GM19193 (cell line): ENCODE results near the gene CLSTN2.

Experiments used
- POLR2A ChIP-seq: IDR thresholded peaks from 4 replicates; pipeline ENCODE4 v1.6.1; 2011; ENCODE audit not compliant: insufficient read depth, insufficient read length; ENCODE audit errors: extremely low read depth

CLSTN2 gene

DNA sequence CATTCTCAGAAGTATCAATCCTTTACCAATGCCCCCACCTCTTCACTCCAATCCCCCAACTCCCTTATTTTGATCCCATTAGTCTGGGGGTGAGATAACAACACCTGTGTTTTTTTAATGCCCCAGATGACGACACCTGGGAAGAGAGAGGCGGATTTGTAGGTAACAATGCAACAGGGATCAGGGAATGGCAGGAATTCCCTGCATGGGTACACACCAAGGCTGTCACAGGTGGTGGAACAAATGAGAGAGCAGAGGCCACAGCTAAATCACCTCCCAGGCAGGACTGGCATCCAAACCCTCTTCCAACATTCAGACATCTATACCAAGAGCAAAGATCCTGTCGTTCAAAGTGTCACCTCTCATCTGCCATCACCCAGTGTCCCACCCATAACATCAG lies 423.7 kb downstream of the CLSTN2 start:
- TF ChIP-seq POLR2A = no peak

DNA sequence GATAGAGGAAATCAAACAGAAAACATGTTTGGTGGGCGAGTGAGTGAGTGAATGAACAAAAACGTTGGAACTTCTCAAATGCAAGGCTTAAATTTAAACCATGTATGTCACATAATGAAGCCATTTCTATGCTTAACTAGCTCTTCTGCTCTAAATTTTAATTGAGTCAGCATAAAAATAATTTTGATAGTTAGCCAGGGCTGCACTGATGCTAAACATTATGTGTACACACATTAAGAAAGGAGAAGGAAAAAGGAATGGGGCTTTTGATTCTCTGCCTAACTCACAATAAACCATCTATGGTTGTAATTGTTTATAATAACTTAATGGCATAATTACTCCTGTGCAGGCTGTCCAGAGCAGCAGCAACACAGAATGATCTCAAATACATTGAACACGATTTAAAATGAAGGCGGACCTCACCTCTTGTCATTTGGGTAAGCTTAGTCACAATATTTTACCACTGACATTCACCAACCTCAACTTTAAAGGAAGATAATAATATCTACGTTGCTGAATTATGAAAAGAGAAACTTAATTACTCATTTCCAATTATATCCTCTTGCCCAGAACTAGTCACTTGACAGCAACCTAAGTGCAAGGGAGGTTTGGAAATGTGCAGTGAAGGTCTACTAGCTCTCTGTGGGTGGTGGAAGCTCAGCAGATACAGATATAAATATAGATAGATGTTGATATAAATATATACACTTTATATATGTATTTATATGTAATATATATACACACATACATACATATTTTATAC lies 424.4 kb downstream of the CLSTN2 start:
- TF ChIP-seq POLR2A = no peak

DNA sequence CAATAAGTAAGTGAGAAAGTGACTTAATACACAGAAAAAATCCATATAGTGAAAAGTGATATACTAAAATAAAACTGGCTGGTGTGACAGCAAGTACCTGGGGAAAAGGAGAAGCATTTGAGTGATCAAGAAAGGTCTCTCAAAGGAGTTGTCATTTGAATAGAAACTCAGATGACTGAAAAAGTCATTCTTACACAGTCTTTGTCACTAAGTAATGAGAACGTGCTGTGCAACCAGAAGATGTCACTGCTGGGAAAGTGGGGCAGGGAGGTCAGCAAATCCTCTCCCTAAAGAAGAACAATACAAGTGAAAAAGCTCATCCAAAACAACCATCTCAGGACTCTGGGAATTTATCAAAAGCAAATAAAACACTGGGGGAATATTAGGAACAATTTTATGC lies 425.3 kb downstream of the CLSTN2 start:
- no peak for TF ChIP-seq POLR2A

DNA sequence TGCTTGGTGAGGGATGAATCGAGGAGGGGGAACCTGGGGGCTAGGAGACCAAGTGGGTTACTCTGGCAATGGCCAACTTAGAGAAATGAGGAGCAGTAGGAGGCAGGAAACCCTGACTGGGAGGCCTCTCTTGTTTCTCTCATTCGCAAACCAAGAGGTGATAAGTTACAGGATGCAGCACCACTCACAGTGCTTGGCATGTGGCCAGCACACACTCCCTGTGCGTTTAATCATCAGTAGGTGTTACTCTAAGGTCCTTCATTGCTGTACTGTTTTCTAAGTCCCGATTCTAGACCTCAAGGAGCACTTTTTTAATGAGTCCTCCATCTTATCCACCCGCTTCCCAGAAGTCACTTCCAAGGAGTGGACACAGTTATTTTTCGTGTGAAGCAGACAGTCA lies 428.8 kb downstream of the CLSTN2 start:
- no peak for TF ChIP-seq POLR2A

DNA sequence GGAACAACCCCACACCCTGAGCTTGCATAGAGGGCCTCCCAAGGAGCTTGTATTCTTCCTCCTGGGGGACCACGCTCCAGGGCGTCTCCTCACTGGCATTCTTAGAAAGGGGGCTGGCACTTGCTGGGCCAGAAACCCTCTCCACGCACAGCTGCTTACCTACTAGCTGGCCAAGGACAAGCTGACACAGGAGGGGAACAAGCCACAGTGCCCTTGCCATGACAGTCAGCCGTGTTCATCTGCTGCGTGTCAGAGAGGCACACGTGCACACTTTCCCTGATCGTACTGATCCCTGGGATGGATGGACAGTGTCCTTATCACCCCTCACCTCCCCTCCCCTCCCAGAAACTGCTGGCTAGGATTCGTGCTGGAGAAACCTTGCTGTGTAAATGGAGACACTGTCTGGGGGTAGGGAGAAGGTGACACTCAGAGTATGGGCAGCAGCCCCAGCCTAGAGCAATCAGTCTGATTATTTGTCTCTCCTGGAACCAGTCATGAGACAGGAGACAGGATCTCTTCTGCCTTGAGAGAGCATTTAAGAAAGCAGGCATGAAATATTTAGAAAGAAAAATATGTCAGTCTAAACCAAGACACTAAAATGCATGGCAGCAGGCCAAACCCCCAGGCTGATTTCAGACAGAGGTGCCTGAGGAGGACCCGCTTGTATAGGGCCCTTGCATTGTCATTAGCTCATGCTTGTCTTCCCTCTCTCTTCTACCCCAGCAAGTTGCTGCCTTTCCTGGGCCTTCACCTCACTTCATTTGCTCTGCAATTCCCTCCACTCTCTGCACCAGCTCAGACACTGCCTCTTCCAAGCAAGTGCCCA lies 431.1 kb downstream of the CLSTN2 start:
- TF ChIP-seq POLR2A = no peak

DNA sequence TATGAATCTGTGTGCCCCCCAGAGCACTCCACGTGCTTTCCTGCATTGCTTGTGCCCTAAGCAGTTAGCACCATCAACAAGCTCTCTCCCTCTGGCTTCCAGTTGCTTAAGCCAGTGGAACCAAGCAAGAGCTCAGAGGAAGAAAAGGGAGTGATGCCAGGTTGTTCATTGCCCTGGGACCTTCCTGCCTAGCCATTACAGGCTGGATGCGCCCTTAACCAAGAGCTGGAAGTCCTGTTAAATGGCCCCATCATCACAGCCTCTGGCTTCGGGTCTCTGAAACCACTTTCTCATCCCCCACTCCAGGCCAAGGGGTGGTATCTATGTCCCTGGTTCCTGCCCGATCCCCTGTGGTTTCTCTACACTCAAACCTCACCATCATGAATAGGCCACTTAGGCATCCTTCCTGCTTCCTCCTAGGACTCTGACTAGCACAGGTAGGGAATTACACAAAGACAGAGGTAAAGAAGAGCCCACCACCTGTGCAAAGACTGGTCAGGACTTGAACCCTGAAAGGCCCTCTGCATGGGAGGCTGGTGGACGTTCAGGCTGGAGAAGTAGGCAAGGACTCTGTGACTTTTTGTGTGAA lies 433.3 kb downstream of the CLSTN2 start:
- TF ChIP-seq POLR2A = no peak

DNA sequence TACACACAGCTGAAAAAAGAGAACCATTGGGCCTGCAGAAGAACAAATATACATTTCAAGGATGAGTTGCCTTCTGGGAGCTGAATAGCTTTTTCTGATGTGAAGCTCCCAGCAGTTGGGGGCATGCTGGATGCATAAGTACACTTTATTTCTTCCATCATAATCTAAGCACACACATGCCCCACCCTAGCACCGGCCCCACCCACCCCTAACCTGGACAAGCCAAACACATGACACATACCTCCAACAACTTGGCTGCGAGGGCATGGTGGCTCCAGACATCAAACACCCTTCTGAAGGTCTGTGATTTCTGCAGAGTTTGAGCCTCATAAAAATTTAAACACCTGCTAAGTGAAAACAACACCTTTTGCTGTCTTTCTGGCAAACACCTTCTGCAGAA lies 435.7 kb downstream of the CLSTN2 start:
- no peak for TF ChIP-seq POLR2A

DNA sequence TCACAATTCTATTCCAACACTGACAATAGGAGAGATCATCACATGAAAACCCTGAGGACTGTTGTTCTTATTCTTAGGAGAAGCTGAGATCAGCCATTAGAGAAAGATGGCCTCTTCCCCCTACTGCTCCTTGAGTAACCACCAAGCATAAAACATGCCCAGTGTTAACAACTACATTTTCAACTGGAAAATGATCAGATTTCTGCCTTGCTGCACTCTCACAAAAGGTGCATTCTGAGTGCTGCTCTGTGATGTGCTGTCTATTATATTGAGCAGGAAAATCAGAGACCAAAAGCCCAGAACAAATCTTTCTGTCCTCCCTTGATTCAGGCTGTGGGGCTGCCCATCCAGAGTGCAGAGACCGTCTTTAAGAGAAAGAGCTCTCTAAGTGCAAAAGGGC lies 438.2 kb downstream of the CLSTN2 start:
- no peak for TF ChIP-seq POLR2A

DNA sequence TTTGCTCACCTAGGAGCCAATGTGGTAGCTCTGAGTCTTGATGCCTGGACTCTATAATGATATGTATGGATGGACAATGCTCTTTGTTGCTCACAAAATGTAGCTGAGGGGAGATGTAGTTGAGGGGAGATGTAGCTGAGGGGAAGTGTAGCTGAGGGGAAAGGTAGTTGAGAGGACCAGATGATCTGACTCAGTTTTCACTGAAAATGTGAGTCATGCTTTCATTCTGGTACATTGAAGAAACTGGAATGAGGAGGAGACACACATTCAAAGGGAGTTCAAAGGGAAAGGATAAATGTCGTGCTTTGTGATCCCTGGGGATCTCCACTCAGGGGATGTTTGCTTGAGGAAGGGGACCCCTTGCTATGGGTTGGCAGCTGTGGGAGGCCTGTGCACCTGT lies 440.0 kb downstream of the CLSTN2 start:
- no peak for TF ChIP-seq POLR2A

DNA sequence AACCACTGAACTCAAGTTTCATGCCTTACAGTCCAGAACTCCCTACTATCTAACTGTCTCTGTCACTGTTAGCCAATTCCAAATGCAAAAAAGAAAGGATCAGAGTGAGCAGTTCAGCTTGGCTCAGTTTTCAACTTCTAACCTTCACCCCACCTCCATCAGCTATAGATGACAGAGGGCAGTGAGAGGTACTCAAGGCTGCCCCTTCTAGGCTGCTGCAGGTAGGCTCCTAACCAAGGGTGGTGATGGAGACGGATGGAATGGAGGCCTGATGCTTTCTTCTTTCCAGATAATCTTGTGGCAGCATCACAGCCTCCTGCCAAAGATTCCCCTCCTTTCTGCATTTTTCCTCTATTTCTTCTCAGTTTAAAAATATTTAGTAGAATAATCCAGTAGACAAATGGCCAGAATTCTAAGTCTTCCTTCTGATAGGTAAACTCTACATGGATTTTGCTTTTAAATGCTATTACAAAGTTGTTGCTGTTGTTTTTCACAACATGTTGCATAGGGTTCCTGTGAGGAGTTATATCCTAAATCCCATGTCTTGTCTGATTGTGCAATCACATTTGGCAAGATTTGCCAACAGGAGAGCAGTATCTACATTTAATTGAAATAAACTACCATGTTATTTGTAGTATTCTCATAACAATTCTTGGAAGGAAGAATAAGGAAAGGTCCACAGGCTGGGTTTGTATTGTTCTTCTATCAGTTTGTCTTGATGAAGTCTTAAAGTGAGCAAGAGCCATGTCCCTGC lies 441.3 kb downstream of the CLSTN2 start:
- no peak for TF ChIP-seq POLR2A

DNA sequence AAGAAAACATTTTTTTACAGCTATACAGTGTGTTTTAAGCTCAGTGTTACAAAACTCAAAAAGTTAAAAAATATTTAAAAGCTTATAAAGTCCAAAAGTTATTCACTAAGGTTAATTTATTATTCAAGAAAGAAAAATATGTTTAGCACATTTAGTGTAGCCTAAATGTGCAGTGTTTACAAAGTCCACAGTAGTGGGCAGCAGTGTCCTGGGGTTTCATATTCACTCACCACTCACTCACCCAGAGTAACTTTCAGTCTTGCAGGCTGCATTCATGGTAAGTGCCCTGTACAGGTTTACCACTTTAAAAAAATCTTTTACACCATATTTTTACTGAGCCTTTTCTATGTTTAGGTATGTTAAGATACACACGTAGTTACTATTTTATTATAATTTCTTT lies 442.7 kb downstream of the CLSTN2 start:
- no peak for TF ChIP-seq POLR2A

DNA sequence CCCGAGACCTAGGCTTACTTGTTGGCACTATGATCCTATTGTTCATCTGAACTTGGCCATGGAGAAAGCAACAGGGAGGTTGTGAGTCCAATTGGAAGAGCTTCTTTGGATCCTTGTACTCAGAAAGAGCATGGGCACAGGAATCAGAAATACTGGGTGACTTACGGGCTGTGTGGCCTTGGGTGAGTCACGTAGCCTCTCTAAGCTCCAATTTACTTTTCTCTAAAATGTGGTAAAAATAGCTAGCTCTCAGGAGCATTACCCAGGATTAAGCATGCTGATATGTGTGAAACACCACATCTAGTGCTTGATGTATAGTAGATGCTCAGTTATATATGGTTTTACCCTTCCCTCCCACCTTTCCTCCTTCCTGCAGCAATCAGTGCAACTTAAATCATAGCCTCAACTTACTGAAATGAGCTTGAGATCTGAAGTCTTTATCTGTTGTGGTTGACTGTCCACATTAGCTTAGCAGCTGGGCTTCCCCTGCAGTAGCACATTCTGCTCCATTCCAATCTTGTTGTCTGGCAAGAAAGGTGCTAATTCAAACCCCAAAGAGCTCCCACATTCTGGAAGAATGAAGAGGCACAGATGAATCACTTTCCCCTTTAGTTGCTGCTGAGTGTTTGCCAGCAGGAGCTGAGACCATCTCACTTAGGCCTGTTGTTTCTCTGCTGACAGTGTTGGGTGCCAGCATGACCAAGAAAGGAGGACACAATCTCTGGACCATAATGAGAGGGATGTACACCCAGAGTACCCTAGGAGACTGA lies 443.8 kb downstream of the CLSTN2 start:
- TF ChIP-seq POLR2A = no peak

DNA sequence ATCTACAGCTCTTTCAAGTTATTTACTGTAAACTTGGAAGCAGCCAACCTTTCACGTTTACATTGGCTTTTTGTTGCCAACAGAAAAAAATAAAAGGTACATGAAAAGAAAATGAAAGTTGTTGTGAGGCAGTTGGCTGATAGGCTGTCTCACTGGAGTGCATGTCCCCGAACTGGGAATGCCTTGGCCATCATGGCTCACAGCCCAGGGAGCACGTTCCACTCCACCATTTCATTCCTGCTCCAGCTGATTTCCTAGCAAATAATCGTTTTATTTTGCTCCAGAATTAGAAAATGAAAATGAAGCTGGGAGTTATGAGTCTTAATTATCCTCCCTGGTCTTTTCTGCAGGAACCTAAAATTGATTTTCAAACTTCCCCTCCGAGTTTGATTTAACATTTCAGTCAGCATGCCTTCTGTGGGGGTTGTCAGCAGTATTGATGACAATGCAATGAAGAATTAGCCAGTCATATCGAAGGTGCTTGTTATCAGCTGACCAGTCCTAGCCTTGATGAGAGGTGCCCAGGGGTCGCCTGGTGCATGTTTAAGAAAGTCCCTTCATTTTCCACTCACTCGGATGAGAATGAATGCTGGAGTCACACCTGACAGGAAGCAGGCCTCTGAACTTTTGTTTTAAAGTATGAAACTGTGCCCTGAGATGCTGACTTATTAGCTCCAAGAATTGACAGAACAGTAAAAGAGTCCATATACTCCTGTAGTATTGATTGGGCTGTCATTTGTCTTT lies 449.2 kb downstream of the CLSTN2 start:
- TF ChIP-seq POLR2A = no peak

DNA sequence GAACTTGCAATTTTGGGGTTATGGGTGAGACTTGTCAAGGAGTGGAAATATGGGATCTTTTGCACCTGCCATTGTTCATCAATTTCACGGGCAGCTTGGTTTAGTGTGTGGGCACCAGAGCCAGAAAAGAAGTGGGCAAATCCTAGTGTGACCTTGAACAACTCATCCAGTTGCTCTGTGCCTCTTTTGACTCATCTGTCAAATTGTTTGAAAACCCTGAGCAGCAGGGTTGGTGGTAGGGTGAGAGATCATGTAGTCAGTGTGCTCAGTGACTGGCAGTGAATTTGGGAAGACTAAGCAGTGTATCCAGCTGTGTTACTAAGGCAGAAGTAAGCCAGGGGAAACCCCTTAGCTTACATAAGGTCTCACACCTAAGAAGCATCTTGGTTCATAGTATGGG lies 449.9 kb downstream of the CLSTN2 start:
- no peak for TF ChIP-seq POLR2A
